ENCODE data around the gene ME3.

ME3 gene

DNA sequence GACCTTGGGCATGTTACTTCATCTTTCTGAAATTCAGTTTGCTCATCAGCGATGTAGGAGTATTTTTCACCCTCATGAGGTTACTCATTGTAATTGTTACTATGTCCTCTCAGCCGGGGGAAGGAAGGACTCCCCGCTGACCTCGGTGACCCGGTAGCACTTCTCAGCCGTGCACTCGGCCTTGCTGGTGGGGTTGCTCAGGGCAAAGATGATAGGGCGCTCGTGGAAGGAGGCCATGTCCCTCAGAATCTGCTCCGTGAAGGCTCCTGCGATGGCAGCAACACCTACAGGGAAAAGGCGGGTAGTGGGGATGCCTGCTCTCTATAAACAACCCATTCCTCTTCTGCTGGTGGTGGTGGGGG lies 225.5 kb downstream of the ME3 start:
- TF ChIP-seq SIN3A (IDR thresholded peaks at IDR 0.05; ENCODE audit: borderline replicate concordance, insufficient read depth, low read length) (no peak), FOXP2 (optimal IDR thresholded peaks at IDR 0.05; ENCODE audit: borderline replicate concordance, extremely low read depth, extremely low read length, insufficient read depth) (no peak)

GRCh38 chr11:86446163-86446923 lies 226.1 kb downstream of the ME3 start:
- TF ChIP-seq SIN3A (IDR thresholded peaks at IDR 0.05; ENCODE audit: borderline replicate concordance, insufficient read depth, low read length) (no peak), REST (IDR thresholded peaks at IDR 0.05; ENCODE audit: insufficient read depth in 1 of 2, low read depth in 2 of 2, low read length in 2 of 2) (no peak), FOXP2 (optimal IDR thresholded peaks at IDR 0.05; ENCODE audit: borderline replicate concordance, extremely low read depth, extremely low read length, insufficient read depth) (no peak), POLR2AphosphoS5 (IDR thresholded peaks at IDR 0.05; ENCODE audit: low read depth, low read length) (no peak), TAF1 (IDR thresholded peaks at IDR 0.05; ENCODE audit: borderline replicate concordance, insufficient read depth, low read length) (no peak)

DNA sequence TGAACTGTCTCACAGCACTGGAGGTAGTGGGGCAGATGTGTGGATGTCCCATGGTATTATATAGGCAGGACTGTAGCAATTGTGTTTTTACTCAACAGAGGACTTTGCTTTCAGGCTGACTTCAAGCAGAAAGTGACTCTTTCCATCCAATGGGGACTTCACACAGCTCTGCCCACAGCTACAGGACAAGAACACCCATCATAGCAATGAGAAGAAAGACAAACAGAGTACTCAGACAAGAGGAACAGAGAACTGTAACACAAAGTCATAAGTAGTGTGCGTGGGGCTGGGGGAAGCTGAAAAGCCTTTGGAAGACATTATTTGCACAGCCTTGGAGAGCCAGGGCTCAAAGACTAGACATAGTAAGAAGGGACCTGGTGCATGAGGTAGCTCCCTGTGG lies 227.4 kb downstream of the ME3 start:
- TF ChIP-seq POLR2AphosphoS5 (IDR thresholded peaks at IDR 0.05; ENCODE audit: low read depth, low read length) (no peak), REST (IDR thresholded peaks at IDR 0.05; ENCODE audit: insufficient read depth in 1 of 2, low read depth in 2 of 2, low read length in 2 of 2) (no peak), FOXP2 (optimal IDR thresholded peaks at IDR 0.05; ENCODE audit: borderline replicate concordance, extremely low read depth, extremely low read length, insufficient read depth) (no peak), TAF1 (IDR thresholded peaks at IDR 0.05; ENCODE audit: borderline replicate concordance, insufficient read depth, low read length) (no peak), SIN3A (IDR thresholded peaks at IDR 0.05; ENCODE audit: borderline replicate concordance, insufficient read depth, low read length) (no peak)

DNA sequence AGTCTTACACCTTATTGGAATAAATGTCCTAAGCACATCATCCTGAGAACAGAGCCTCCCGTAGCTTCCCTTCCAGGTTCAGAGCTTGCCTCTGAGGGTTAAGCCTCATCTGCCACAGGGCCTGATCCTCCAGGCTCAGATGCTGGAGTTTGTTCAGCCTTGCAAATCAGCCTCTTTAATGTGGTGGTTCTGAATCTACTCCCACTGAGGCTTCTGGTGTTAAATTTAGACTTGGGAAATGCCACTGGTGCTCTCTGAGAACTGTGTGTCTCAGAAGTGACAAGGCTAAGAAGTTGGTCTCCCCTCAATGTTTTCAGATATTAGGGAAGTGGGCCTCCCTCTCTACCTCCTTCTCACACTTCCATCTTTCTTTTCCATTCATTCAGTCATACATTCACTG lies 229.0 kb downstream of the ME3 start:
- TF ChIP-seq POLR2AphosphoS5 (IDR thresholded peaks at IDR 0.05; ENCODE audit: low read depth, low read length) (no peak), REST (IDR thresholded peaks at IDR 0.05; ENCODE audit: insufficient read depth in 1 of 2, low read depth in 2 of 2, low read length in 2 of 2) (no peak), SIN3A (IDR thresholded peaks at IDR 0.05; ENCODE audit: borderline replicate concordance, insufficient read depth, low read length) (no peak), FOXP2 (optimal IDR thresholded peaks at IDR 0.05; ENCODE audit: borderline replicate concordance, extremely low read depth, extremely low read length, insufficient read depth) (no peak), TAF1 (IDR thresholded peaks at IDR 0.05; ENCODE audit: borderline replicate concordance, insufficient read depth, low read length) (no peak)

GRCh38 chr11:86442827-86443226 lies 229.6 kb downstream of the ME3 start:
- no peak for TF ChIP-seq REST (IDR thresholded peaks at IDR 0.05; ENCODE audit: insufficient read depth in 1 of 2, low read depth in 2 of 2, low read length in 2 of 2)
- TF ChIP-seq TAF1 (IDR thresholded peaks at IDR 0.05; ENCODE audit: borderline replicate concordance, insufficient read depth, low read length): no peak
- TF ChIP-seq SIN3A (IDR thresholded peaks at IDR 0.05; ENCODE audit: borderline replicate concordance, insufficient read depth, low read length): no peak
- TF ChIP-seq POLR2AphosphoS5 (IDR thresholded peaks at IDR 0.05; ENCODE audit: low read depth, low read length): no peak
- no peak for TF ChIP-seq FOXP2 (optimal IDR thresholded peaks at IDR 0.05; ENCODE audit: borderline replicate concordance, extremely low read depth, extremely low read length, insufficient read depth)

Data from PFSK-1 (cell line).